NCI-H1105 (cell line): Measurements from ENCODE around the gene ULBP1.
"Not testable (repeated sequence)": the region's sequence is repeated elsewhere in the genome, so short reads cannot be mapped to it uniquely, and the experiment has no call there.

ENCODE experiments used
- DNase-seq: peaks from one replicate; lab custom pipeline; 2025; lab: John Stamatoyannopoulos, UW

Gene ULBP1

GRCh38 chr6:150005761-150006651 is 42.3 kb downstream of the ULBP1 start:
- no peak for DNase-seq

- DNase-seq, result peak; percentile 13
Measured at GRCh38 chr6:150006961-150007464, 43.3 kb downstream of the ULBP1 start.

- DNase-seq, result no peak
Measured at GRCh38 chr6:150008588-150008987, 44.8 kb downstream of the ULBP1 start.

- DNase-seq, result not testable (repeated sequence)
Measured at GRCh38 chr6:150012846-150013784, 49.4 kb downstream of the ULBP1 start.

- DNase-seq, result not testable (repeated sequence)
Measured at GRCh38 chr6:150013785-150014622, 50.3 kb downstream of the ULBP1 start.

- DNase-seq, result not testable (repeated sequence)
Measured at GRCh38 chr6:150014623-150015280, 51.0 kb downstream of the ULBP1 start.

- peak; percentile 17 for DNase-seq
Measured at GRCh38 chr6:150015281-150016001, 51.7 kb downstream of the ULBP1 start.

GRCh38 chr6:150016324-150017185 is 52.8 kb downstream of the ULBP1 start:
- DNase-seq, result peak; percentile 83

- DNase-seq, result not testable (repeated sequence)
Measured at GRCh38 chr6:150017186-150017521, 53.4 kb downstream of the ULBP1 start.

- DNase-seq, result no peak
Measured at GRCh38 chr6:150018846-150019580, 55.3 kb downstream of the ULBP1 start.

- not testable (repeated sequence) for DNase-seq
Measured at GRCh38 chr6:150021870-150022269, 58.1 kb downstream of the ULBP1 start.
